H1 (cell line): ENCODE data around the gene SH3YL1. TPM values are rescaled to one million over a fixed set of nuclear protein-coding genes. Genes with fewer than 3 reads are reported as not detected.

Experiments used
- CHD7 ChIP-seq: fragments of 300-600 bp; sonication (generic); IDR thresholded peaks from 2 replicates; pipeline ENCODE4 v1.7.1; 2012; ENCODE audit warnings: low read length, moderate library complexity, mild to moderate bottlenecking, inconsistent platforms; ENCODE audit not compliant: insufficient replicate concordance
- EZH2 ChIP-seq: fragments of 200-600 bp; sonication (generic); IDR thresholded peaks from 2 replicates; pipeline ENCODE4 v1.7.1; 2012; ENCODE audit warnings: low read depth, mild to moderate bottlenecking, moderate library complexity, low read length, inconsistent platforms; ENCODE audit not compliant: severe bottlenecking
- KDM1A ChIP-seq: fragments of 200-600, 300-600 bp; sonication (generic); IDR thresholded peaks from 2 replicates; pipeline ENCODE4 v1.7.1; 2016; ENCODE audit warnings: mild to moderate bottlenecking, low read length, borderline replicate concordance
- KDM4A ChIP-seq: IDR thresholded peaks from one replicate; pipeline ENCODE4 v1.7.1; 2012; ENCODE audit warnings: low read depth, mild to moderate bottlenecking, moderate library complexity, low read length, inconsistent platforms; ENCODE audit not compliant: severe bottlenecking
- RNF2 ChIP-seq: fragments of 200-900, 300-1000 bp; sonication (generic); IDR thresholded peaks from 2 replicates; pipeline ENCODE4 v1.7.1; 2016; ENCODE audit warnings: borderline replicate concordance, low read depth, mild to moderate bottlenecking, antibody characterized with exemption, low read length; ENCODE audit not compliant: poor library complexity, severe bottlenecking; ENCODE audit errors: missing control alignments
- polyA plus RNA-seq, 7 experiments: library from polyadenylated mRNA; depleted of rRNA in 3 of 7; stranded (reverse) in 5 of 7; unstranded in 2 of 7; fragments of >200 nt in 5 of 7; fragments of 200-250 nt in 2 of 7; gene quantifications; 1 replicate in 5 of 7; 2 replicates in 1 of 7; 4 replicates in 1 of 7; pipeline versions ENCODE4 v1.2.1 to v1.2.3, GENCODE V29; 2011 to 2013; ENCODE audit warnings: missing spikeins in 2 of 7, mixed read lengths in 2 of 7
- total RNA-seq: library from RNA; stranded (reverse); fragmentation: NEBNext Ultra II Directional; extraction: Animal tissue kit (Norgen Biotek cat#: 25700); gene quantifications from 2 replicates; pipeline ENCODE4 v1.2.1, GENCODE V29; 2021

The SH3YL1 gene
- total and polyA plus RNA-seq, 2 of the 8 experiments (the other 6 are each of a cell fraction or from before 2014, with no cell fraction given) = 13.6 to 37.2 TPM

GRCh38 chr2:289362-290089, 25.7 kb upstream of the SH3YL1 start (continued):
- TF ChIP-seq CHD7 (no peak), EZH2 (peak; percentile 81), RNF2 (peak; percentile 67), KDM1A (no peak), KDM4A (peak; percentile 97)
